OCI-LY3 (cell line): ENCODE measurements around the gene PICK1.

Experiments used
- H2AFZ ChIP-seq: fragments of 200-600, 300-600 bp; shearing (Covaris generic); 2 replicates; pipeline ENCODE4 v1.6.0; 2014; ENCODE audit warnings: antibody characterized with exemption, low read depth, low read length
- H3K27ac ChIP-seq: fragments of 200-600, 300-600 bp; sonication (generic); 2 replicates; pipeline ENCODE4 v1.5.1; 2014; ENCODE audit warnings: mild to moderate bottlenecking, low read length, moderate library complexity, mixed read lengths
- H3K27me3 ChIP-seq: fragments of 200-600, 300-600 bp; sonication (generic); 2 replicates; pipeline ENCODE4 v1.6.1; 2014; ENCODE audit warnings: low read depth, low read length, mixed read lengths
- H3K36me3 ChIP-seq: fragments of 200-600, 300-600 bp; sonication (generic); replicated peaks from 2 replicates; pipeline ENCODE3; 2014; ENCODE audit warnings: low read depth, low read length, mixed read lengths
- H3K4me1 ChIP-seq: fragments of 300-600, 200-600 bp; sonication (generic); 2 replicates; pipeline ENCODE4 v1.6.1; 2014; ENCODE audit warnings: low read length, mixed read lengths
- H3K4me2 ChIP-seq: fragments of 200-600, 300-600 bp; sonication (generic); 2 replicates; pipeline ENCODE4 v1.6.1; 2014; ENCODE audit warnings: low read length, mixed read lengths
- H3K4me3 ChIP-seq: fragments of 300-600, 200-600 bp; sonication (generic); 2 replicates; pipeline ENCODE4 v1.5.1; 2014; ENCODE audit warnings: antibody characterized with exemption, mild to moderate bottlenecking, low read length, moderate library complexity
- H3K79me2 ChIP-seq: fragments of 300-600, 200-600 bp; shearing (Covaris generic); 2 replicates; pipeline ENCODE4 v1.6.1; 2014; ENCODE audit warnings: mild to moderate bottlenecking, low read length, mixed read lengths
- H3K9ac ChIP-seq: fragments of 300-600, 200-600 bp; shearing (Covaris generic); 2 replicates; pipeline ENCODE4 v1.6.0; 2014; ENCODE audit warnings: mild to moderate bottlenecking, low read length, moderate library complexity
- H3K9me3 ChIP-seq: fragments of 200-600, 300-600 bp; shearing (Covaris generic); 2 replicates; pipeline ENCODE4 v1.6.1; 2014; ENCODE audit warnings: low read length, mixed read lengths; ENCODE audit not compliant: insufficient read depth
- H4K20me1 ChIP-seq: fragments of 200-600, 300-600 bp; sonication (generic); 2 replicates; pipeline ENCODE4 v1.6.1; 2016; ENCODE audit warnings: low read length, mixed read lengths; ENCODE audit not compliant: insufficient read depth
- EZH2phosphoT487 ChIP-seq: fragments of 200-600 bp; shearing (Covaris generic); IDR thresholded peaks from 2 replicates; pipeline ENCODE4 v1.6.1; 2018; ENCODE audit warnings: antibody characterized with exemption, mixed run types, low read depth
- TF ChIP-seq, protein P1 (sequence below): fragments of 200-600, 300-600 bp; sonication (generic); IDR thresholded peaks from 2 replicates; pipeline ENCODE4 v1.5.1; 2014; ENCODE audit warnings: antibody characterized with exemption, low read length, low read depth

The PICK1 gene

DNA sequence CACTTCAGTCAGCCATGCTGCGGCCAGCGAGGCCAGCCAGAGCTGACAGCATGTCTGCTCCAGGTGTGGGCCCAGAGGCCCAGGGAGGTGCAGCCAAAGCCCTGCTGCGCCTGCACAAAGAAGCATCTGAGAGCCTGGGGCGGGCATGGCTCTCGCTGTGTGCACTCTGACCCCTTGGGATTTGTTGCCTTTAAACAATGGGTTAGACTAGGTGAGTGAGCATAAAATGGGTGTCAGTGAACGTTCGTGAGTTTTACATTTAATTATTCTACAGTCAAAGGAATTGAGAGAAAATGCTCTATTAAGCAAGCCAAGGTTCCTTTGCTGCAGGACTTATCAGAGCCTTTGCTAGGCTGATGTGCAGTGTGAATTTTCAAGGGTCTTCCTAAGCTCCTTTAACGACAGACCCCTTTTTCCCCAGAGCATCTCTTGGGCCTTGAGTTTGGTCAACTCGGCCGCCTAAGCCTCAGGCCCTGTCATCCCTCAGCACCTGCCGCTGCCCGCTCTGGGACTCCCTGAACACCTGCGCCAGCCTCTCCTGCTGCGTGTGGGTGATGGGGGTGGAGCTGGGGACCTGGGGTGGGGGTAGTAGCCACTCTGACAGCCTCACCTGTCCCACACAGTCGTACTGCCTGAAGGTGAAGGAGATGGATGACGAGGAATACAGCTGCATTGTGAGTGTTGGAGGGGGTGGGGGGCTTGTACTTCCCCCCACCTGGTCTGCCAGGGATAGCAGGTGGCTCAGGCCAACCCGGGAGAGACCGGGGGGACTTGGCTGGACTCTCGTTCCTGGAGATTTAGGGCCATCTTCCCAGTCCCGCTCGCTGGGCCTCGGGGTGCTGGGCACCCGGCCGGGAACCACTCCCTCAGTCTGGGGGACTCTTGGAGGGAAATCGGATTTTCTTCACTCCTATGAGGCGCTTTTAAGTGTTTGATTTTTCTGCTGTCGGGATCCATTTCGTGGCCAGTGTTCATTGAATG is 16.2 kb downstream of the PICK1 start:
- Histone ChIP-seq H4K20me1 (no peaks in the 10 kb centered on the region), H3K36me3 (no peaks in the 10 kb centered on the region), H3K27ac (no peak overlapping the region), H3K79me2 (no peaks in the 10 kb centered on the region), H3K4me3 (no peak overlapping the region), H3K4me2 (no peak overlapping the region), H2AFZ (no peak overlapping the region), H3K4me1 (no peaks in the 10 kb centered on the region), H3K9me3 (no peaks in the 10 kb centered on the region), H3K27me3 (no peaks in the 10 kb centered on the region), H3K9ac (no peak overlapping the region)
- no peak for TF ChIP-seq EZH2phosphoT487
- TF ChIP-seq, protein P1, sequence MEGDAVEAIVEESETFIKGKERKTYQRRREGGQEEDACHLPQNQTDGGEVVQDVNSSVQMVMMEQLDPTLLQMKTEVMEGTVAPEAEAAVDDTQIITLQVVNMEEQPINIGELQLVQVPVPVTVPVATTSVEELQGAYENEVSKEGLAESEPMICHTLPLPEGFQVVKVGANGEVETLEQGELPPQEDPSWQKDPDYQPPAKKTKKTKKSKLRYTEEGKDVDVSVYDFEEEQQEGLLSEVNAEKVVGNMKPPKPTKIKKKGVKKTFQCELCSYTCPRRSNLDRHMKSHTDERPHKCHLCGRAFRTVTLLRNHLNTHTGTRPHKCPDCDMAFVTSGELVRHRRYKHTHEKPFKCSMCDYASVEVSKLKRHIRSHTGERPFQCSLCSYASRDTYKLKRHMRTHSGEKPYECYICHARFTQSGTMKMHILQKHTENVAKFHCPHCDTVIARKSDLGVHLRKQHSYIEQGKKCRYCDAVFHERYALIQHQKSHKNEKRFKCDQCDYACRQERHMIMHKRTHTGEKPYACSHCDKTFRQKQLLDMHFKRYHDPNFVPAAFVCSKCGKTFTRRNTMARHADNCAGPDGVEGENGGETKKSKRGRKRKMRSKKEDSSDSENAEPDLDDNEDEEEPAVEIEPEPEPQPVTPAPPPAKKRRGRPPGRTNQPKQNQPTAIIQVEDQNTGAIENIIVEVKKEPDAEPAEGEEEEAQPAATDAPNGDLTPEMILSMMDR = no peak

DNA sequence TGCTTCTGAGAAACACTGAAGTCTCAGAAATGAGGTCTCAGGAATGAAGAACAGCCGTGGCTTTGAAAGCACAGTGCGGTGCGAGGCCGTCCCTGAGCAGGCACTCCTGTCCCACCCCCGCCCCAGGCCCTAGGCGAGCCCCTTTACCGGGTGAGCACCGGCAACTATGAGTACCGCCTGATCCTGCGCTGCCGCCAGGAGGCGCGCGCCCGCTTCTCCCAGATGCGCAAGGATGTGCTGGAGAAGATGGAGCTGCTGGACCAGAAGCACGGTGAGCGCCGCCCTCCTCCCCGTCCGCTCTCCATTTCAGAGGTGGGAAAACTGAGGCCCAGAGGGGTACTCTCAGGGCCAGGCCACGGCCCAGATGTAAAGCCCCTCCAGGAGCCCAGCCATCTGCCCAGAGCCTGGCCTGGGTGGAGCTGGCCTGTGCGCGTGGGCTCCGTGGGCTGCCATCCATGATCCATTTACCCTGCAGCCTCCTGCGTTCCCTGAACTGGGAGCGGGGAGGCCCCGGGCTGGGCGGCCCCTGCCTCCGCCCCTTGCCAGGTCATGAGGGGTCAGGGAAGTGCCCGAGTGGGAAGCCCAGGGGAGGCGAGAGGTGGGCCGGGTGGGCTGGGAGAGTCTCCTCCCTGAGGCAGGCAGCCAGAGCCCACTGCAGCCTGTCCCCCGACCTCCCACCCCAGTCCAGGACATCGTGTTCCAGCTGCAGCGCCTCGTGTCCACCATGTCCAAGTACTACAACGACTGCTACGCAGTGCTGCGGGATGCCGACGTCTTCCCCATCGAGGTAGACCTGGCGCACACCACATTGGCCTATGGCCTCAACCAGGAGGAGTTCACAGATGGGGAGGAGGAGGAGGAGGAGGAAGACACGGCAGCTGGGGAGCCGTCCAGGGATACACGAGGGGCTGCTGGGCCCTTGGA is 17.2 kb downstream of the PICK1 start:
- H3K27ac ChIP-seq = no peak overlapping the region
- H3K4me1 ChIP-seq = no peaks in the 10 kb centered on the region
- no peaks in the 10 kb centered on the region for H3K27me3 ChIP-seq
- H3K79me2 ChIP-seq = no peaks in the 10 kb centered on the region
- no peak overlapping the region for H3K9ac ChIP-seq
- H3K9me3 ChIP-seq = no peaks in the 10 kb centered on the region
- H2AFZ ChIP-seq = no peak overlapping the region
- H3K4me3 ChIP-seq = no peak overlapping the region
- H4K20me1 ChIP-seq = no peaks in the 10 kb centered on the region
- no peak for TF ChIP-seq EZH2phosphoT487
- TF ChIP-seq, protein P1 = no peak
- H3K36me3 ChIP-seq = no peaks in the 10 kb centered on the region
- no peak overlapping the region for H3K4me2 ChIP-seq

DNA sequence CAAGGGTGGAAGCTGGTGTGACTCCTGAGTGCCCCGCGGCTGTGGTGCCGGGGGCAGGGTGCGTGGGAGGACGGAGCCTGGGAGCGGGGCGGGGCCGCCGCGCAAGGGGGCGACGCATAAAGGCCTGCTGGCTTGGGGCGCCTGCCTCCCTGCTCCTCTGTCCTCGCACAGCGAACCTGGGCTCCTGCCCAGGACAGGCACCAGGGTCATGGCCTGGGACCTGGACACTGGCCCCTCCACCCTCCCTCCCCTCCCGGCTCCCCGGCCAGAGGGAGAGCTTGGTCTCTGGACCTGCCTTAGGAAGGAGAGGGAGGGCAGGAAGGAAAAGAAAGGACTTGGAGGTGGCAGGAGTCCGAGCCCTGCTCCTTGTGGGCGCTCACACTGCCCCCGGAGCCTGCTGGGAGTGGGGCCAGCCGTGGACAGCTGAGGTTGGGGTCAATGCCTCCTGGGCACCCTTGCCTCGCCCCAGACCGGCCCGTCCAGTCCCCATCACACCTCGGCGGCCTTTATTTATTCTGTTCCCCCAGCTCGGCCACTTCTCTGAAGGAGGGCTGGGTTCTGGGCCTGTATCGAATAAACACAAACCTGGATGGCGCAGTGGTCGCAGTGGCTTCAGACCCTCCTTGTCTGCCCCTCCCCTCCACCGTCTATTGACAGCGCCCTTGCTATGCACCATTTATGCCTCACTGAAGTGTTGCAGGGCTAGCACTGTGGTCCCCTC is 18.1 kb downstream of the PICK1 start:
- Histone ChIP-seq H3K4me1 (no peaks in the 10 kb centered on the region), H3K27ac (no peak overlapping the region)

More for the DNA sequence above, 18.1 kb downstream of the PICK1 start:
- Histone ChIP-seq H3K4me3 (no peak overlapping the region), H3K79me2 (no peaks in the 10 kb centered on the region), H3K4me2 (no peak overlapping the region), H4K20me1 (no peaks in the 10 kb centered on the region), H3K9ac (no peak overlapping the region), H3K9me3 (no peaks in the 10 kb centered on the region), H2AFZ (no peak overlapping the region), H3K36me3 (no peaks in the 10 kb centered on the region), H3K27me3 (no peaks in the 10 kb centered on the region)
- TF ChIP-seq EZH2phosphoT487 = no peak
- TF ChIP-seq, protein P1 = no peak
